B cell (primary cell): ENCODE data around the gene MGMT. TPM values are rescaled to one million over a fixed set of nuclear protein-coding genes. Genes with fewer than 3 reads are reported as not detected.

ENCODE experiments used
- ATAC-seq: fragments of 200-7000 bp; cut with Tn5 transposase; one replicate; pipeline ENCODE4 v1.10.0; 2021; ENCODE audit warnings: low read depth, mild to moderate bottlenecking, moderate number of reproducible peaks, moderate library complexity
- CTCF ChIA-PET: fragments of 350-600 bp; sonication (Branson Sonifier 250); formaldehyde crosslinking; loops from one replicate; lab custom pipeline; 2021; ENCODE audit warnings: antibody characterized with exemption, inconsistent platforms; lab: Charles Lee
- POLR2A ChIA-PET: fragments of 350-600 bp; sonication (Branson Sonifier 250); formaldehyde crosslinking; loops from one replicate; lab custom pipeline; 2021; ENCODE audit warnings: antibody characterized with exemption; lab: Charles Lee
- DNase-seq: peaks from one replicate; pipeline ENCODE4 v3.0.0; 2013
- H2AFZ ChIP-seq: 2 replicates; pipeline ENCODE4 v1.6.1; 2012; ENCODE audit warnings: mild to moderate bottlenecking, low read depth, low read length; ENCODE audit not compliant: insufficient read depth, poor library complexity, severe bottlenecking
- H3K27ac ChIP-seq, 2 donors: 1 replicate in 1 of 2; 2 replicates in 1 of 2; pipeline ENCODE4 v1.5.1; 2012 to 2013; ENCODE audit warnings: low read length in 2 of 2, mild to moderate bottlenecking in 2 of 2, moderate library complexity in 1 of 2
- H3K27me3 ChIP-seq, 4 experiments: fragments of 200-600 bp in 1 of 4; sonication (generic) in 1 of 4; replicated peaks in 1 of 4; 1 replicate in 2 of 4; 2 replicates in 2 of 4; pipeline versions ENCODE4 v1.6.1 to v1.7.0; 2013 to 2016; ENCODE audit warnings: low read length in 3 of 4, mild to moderate bottlenecking in 2 of 4, mixed read lengths in 1 of 4, moderate library complexity in 1 of 4; ENCODE audit not compliant: insufficient read depth in 4 of 4, control insufficient read depth in 3 of 4; ENCODE audit errors: control extremely low read depth in 1 of 4
- H3K36me3 ChIP-seq, 2 experiments: replicated peaks in 1 of 2; 1 replicate in 1 of 2; 2 replicates in 1 of 2; pipeline versions ENCODE4 v1.6.1 to v1.7.1; 2013; ENCODE audit warnings: low read length in 1 of 2; ENCODE audit not compliant: insufficient read depth in 2 of 2, control insufficient read depth in 1 of 2; ENCODE audit errors: control extremely low read depth in 1 of 2, extremely low read depth in 1 of 2
- H3K4me1 ChIP-seq, 2 donors: fragments of 200-600 bp in 1 of 2; sonication (generic) in 1 of 2; 1 replicate in 1 of 2; 2 replicates in 1 of 2; pipeline versions ENCODE4 v1.5.1 to v1.6.1; 2013 to 2017; ENCODE audit warnings: low read length in 2 of 2; ENCODE audit not compliant: control insufficient read depth in 2 of 2, insufficient read depth in 2 of 2
- H3K4me2 ChIP-seq: replicated peaks from 2 replicates; pipeline ENCODE3; 2012; ENCODE audit warnings: mild to moderate bottlenecking, low read depth, low read length; ENCODE audit not compliant: poor library complexity, severe bottlenecking
- H3K4me3 ChIP-seq, 5 experiments: fragments of 200-600 bp in 1 of 5; sonication (generic) in 1 of 5; 1 replicate in 3 of 5; 2 replicates in 2 of 5; pipeline versions ENCODE4 v1.5.1 to v1.7.0; 2011 to 2016; ENCODE audit warnings: low read length in 4 of 5, mild to moderate bottlenecking in 4 of 5, low read depth in 2 of 5, control low read depth in 1 of 5, moderate library complexity in 1 of 5; ENCODE audit not compliant: insufficient read depth in 1 of 5; ENCODE audit errors: control extremely low read depth in 1 of 5, extremely low read depth in 1 of 5
- H3K79me2 ChIP-seq: fragments of 200-600 bp; sonication (generic); one replicate; pipeline ENCODE4 v1.6.0; 2016; ENCODE audit warnings: low read length; ENCODE audit not compliant: control insufficient read depth, insufficient read depth
- H3K9ac ChIP-seq: fragments of 200-600 bp; sonication (generic); 2 replicates; pipeline ENCODE4 v1.6.1; 2017; ENCODE audit warnings: mild to moderate bottlenecking, low read length, moderate library complexity
- H3K9me3 ChIP-seq, 3 donors: one replicate each; pipeline versions ENCODE4 v1.6.1 to v1.7.1; 2013; ENCODE audit warnings: low read length in 2 of 3; ENCODE audit not compliant: control insufficient read depth in 2 of 3, insufficient read depth in 1 of 3; ENCODE audit errors: control extremely low read depth in 1 of 3
- H4K20me1 ChIP-seq: 2 replicates; pipeline ENCODE4 v1.6.0; 2012; ENCODE audit warnings: mild to moderate bottlenecking, low read length; ENCODE audit not compliant: insufficient read depth, control insufficient read depth, poor library complexity, severe bottlenecking
- H3K27ac Mint-ChIP-seq: one replicate; pipeline ENCODE4 v1.8.0; 2021; ENCODE audit warnings: mixed read lengths
- H3K27me3 Mint-ChIP-seq: one replicate; pipeline ENCODE4 v1.8.0; 2021; ENCODE audit warnings: mixed read lengths
- H3K4me1 Mint-ChIP-seq: one replicate; pipeline ENCODE4 v1.8.0; 2021; ENCODE audit warnings: mixed read lengths
- H3K4me3 Mint-ChIP-seq: one replicate; pipeline ENCODE4 v1.8.0; 2021; ENCODE audit warnings: mixed read lengths
- H3K9me3 Mint-ChIP-seq: one replicate; pipeline ENCODE4 v1.8.0; 2022; ENCODE audit warnings: mixed read lengths; ENCODE audit not compliant: insufficient read depth
- CTCF ChIP-seq: fragments of 200-600 bp; IDR thresholded peaks from one replicate; pipeline ENCODE4 v1.8.0; 2022; ENCODE audit warnings: antibody characterized with exemption, mild to moderate bottlenecking
- EZH2 ChIP-seq: IDR thresholded peaks from 2 replicates; pipeline ENCODE4 v1.6.1; 2012; ENCODE audit warnings: borderline replicate concordance, low read depth, mild to moderate bottlenecking, moderate library complexity, low read length; ENCODE audit not compliant: insufficient read depth, poor library complexity, severe bottlenecking
- WGBS: methylation state at CpG from one replicate; pipeline ENCODE4 v1.1.5; 2013; ENCODE audit warnings: missing lambda C conversion rate; ENCODE audit not compliant: insufficient coverage; 5-methylcytosine and 5-hydroxymethylcytosine counted together
- intact Hi-C: fragments of 100-400 bp; cut with micrococcal nuclease; formaldehyde crosslinking; loops from one replicate; pipeline ENCODE4 v1.10.0; 2022
- polyA plus RNA-seq: library from polyadenylated mRNA; depleted of rRNA; stranded (reverse); fragments of >200 nt; gene quantifications from 2 replicates; pipeline ENCODE4 v1.2.3, GENCODE V29; 2012
- total RNA-seq, 2 donors: library from RNA; stranded (reverse); fragments of 120-200 nt in 1 of 2; gene quantifications; 1 replicate in 1 of 2; 2 replicates in 1 of 2; pipeline versions ENCODE4 v1.2.3 to v1.2.4, GENCODE V29; 2013 to 2022

MGMT gene
- total and polyA plus RNA-seq, 2 donors (not counting 1 experiment from before 2014, with no cell fraction given), result 16.6 to 87.7 TPM

- no peaks in the 10 kb centered on the region for H3K36me3 ChIP-seq
- H3K9me3 ChIP-seq, result no peaks in the 10 kb centered on the region
- TF ChIP-seq EZH2 (no peak), CTCF (no peak)
- Mint-ChIP-seq H3K27me3 (no peaks in the 10 kb centered on the region), H3K27ac (no peak overlapping the region), H3K9me3 (no peaks in the 10 kb centered on the region), H3K4me3 (no peak overlapping the region), H3K4me1 (peaks cover 3% of the 10 kb centered on the region)
- ChIA-PET POLR2A (no interaction called here), CTCF (no interaction called here)
- ATAC-seq (no peak), DNase-seq (no peak)
- no peak overlapping the region for H3K4me2 ChIP-seq
- no peaks in the 10 kb centered on the region for H3K79me2 ChIP-seq
- no peak overlapping the region for H3K27ac ChIP-seq
- no peaks in the 10 kb centered on the region for H3K27me3 ChIP-seq
- H3K9ac ChIP-seq, result no peak overlapping the region
- WGBS, result 98% methylated on average over 17 of the region's 17 CpGs
- no peaks in the 10 kb centered on the region for H3K4me1 ChIP-seq
- H4K20me1 ChIP-seq, result no peaks in the 10 kb centered on the region
- no peak overlapping the region for H2AFZ ChIP-seq
- intact Hi-C loops, result no loop called here
- no peak overlapping the region for H3K4me3 ChIP-seq
These were observed 179.9 kb downstream of the MGMT start for GRCh38 chr10:129646973-129647372.

GRCh38 chr10:129647590-129647989 lies 180.5 kb downstream of the MGMT start:
- WGBS, result 100% methylated on average over 1 of the region's 4 CpGs
- ChIA-PET POLR2A (no interaction called here), CTCF (interaction anchor here (1.5 kb wide), 1 partner anchor 11 kb away, joined by 7 read pairs; no protein-coding TSS in a partner anchor)

More at GRCh38 chr10:129647590-129647989, 180.5 kb downstream of the MGMT start:
- no peaks in the 10 kb centered on the region for H3K27me3 ChIP-seq
- H4K20me1 ChIP-seq, result no peaks in the 10 kb centered on the region
- H3K9ac ChIP-seq, result no peak overlapping the region
- H3K4me3 ChIP-seq, result no peak overlapping the region
- DNase-seq, result no peak
- no peaks in the 10 kb centered on the region for H3K9me3 ChIP-seq
- no peak overlapping the region for H3K27ac Mint-ChIP-seq
- intact Hi-C loops, result no loop called here
- H3K4me3 Mint-ChIP-seq, result no peak overlapping the region
- H3K9me3 Mint-ChIP-seq, result no peaks in the 10 kb centered on the region
- TF ChIP-seq EZH2, result no peak
- no peak for TF ChIP-seq CTCF
- H3K4me1 ChIP-seq, result no peaks in the 10 kb centered on the region
- H3K4me2 ChIP-seq, result no peak overlapping the region
- no peak overlapping the region for H3K27ac ChIP-seq
- H3K36me3 ChIP-seq, result no peaks in the 10 kb centered on the region
- H3K27me3 Mint-ChIP-seq, result no peaks in the 10 kb centered on the region
- no peaks in the 10 kb centered on the region for H3K79me2 ChIP-seq
- no peak for ATAC-seq
- H2AFZ ChIP-seq, result no peak overlapping the region
- H3K4me1 Mint-ChIP-seq, result peaks cover 3% of the 10 kb centered on the region
